ENCODE measurements around the gene NUP188. TPM values are rescaled to one million over a fixed set of nuclear protein-coding genes. Genes with fewer than 3 reads are reported as not detected.

NUP188 gene
- total and polyA plus RNA-seq, 8 donors = 10.8 to 20.8 (median 13.5) TPM

- DNase-seq (no peak), FAIRE-seq (no peak), ATAC-seq (no peak)
- WGBS, 2 donors = 61 to 70% methylated on average over 2 of the region's 2 CpGs
- intact Hi-C loops (cut with DNase I) = no loop called here
- peaks cover 27 to 44% (median 40%) of the 10 kb centered on the region in 3 donors for H3K4me1 ChIP-seq
- H3K36me3 ChIP-seq = no peaks in the 10 kb centered on the region
- no peak for TF ChIP-seq CTCF (IDR thresholded peaks at IDR 0.05)
- no peak overlapping the region for H3K4me3 ChIP-seq
- no peaks in the 10 kb centered on the region for H3K27me3 ChIP-seq
- H3K9me3 ChIP-seq = no peaks in the 10 kb centered on the region
- H3K27ac ChIP-seq = peak overlapping the region in 2 of 4 donors; percentile 86 to 89
Observed at GRCh38 chr9:128918921-128919320, 28.6 kb upstream of the NUP188 start.

- intact Hi-C loops (cut with DNase I) = loop anchor here in 1 of 3 donors (10.0 kb wide), 1 partner anchor 55 kb away; no protein-coding TSS in a partner anchor
Observed at GRCh38 chr9:128919402-128920089, 28.0 kb upstream of the NUP188 start.

GRCh38 chr9:128920381-128921058 is 27.0 kb upstream of the NUP188 start, which contains the start of gene PHYHD1:
TSS of gene PHYHD1 (plus strand) at chr9:128920982. CDS start at chr9:128922324, 1,342 bp downstream.
- ATAC-seq = peak in 1 of 4 donors; percentile 22
- intact Hi-C loops (cut with DNase I) = loop anchor here in 1 of 3 donors (10.0 kb wide), 1 partner anchor 56 kb away; no protein-coding TSS in a partner anchor
- H3K36me3 ChIP-seq = no peaks in the 10 kb centered on the region
- peak within 1 kb of the TSS; percentile 49 to 89 (median 80) for H3K27ac ChIP-seq
- DNase-seq = peak; percentile 62 to 82 (median 72)
- no peaks in the 10 kb centered on the region for H3K27me3 ChIP-seq
- no peak for FAIRE-seq
- WGBS, 2 donors = 37 to 39% methylated on average over 13 of the region's 13 CpGs
- no peak for TF ChIP-seq CTCF (IDR thresholded peaks at IDR 0.05)
- H3K9me3 ChIP-seq = no peaks in the 10 kb centered on the region
- H3K4me1 ChIP-seq = peaks cover 20 to 41% (median 40%) of the 10 kb centered on the region in 3 donors
- H3K4me3 ChIP-seq = peak within 1 kb of the TSS; percentile 32 to 66 (median 46)

More at GRCh38 chr9:128919402-128920089, 28.0 kb upstream of the NUP188 start:
- H3K4me3 ChIP-seq = no peak overlapping the region
- no peaks in the 10 kb centered on the region for H3K36me3 ChIP-seq
- no peak for TF ChIP-seq CTCF (IDR thresholded peaks at IDR 0.05)
- no peaks in the 10 kb centered on the region for H3K9me3 ChIP-seq
- H3K27me3 ChIP-seq = no peaks in the 10 kb centered on the region
- peak overlapping the region in 3 of 4 donors; percentile 11 to 89 (median 86) for H3K27ac ChIP-seq
- FAIRE-seq = no peak
- DNase-seq = peak in 3 of 6 donors; percentile 47 to 55 (median 52)
- peaks cover 27 to 44% (median 40%) of the 10 kb centered on the region in 3 donors for H3K4me1 ChIP-seq
- 52 to 54% methylated on average over 14 of the region's 14 CpGs for WGBS, 2 donors
- peak in 1 of 4 donors; percentile 8 for ATAC-seq

GRCh38 chr9:128921881-128922763 is 25.4 kb upstream of the NUP188 start:
- Histone ChIP-seq H3K27me3 (no peaks in the 10 kb centered on the region), H3K9me3 (no peaks in the 10 kb centered on the region), H3K4me3 (peak overlapping the region; percentile 32 to 66 (median 46)), H3K4me1 (peaks cover 15 to 27% (median 25%) of the 10 kb centered on the region in 3 donors), H3K27ac (peak overlapping the region; percentile 49 to 89 (median 80)), H3K36me3 (no peaks in the 10 kb centered on the region)
- FAIRE-seq (no peak), DNase-seq (peak in 5 of 6 donors; percentile 62 to 80 (median 72)), ATAC-seq (peak; percentile 51 to 78 (median 74))
- TF ChIP-seq CTCF (IDR thresholded peaks at IDR 0.05) = no peak
- intact Hi-C loops (cut with DNase I) = loop anchor here in 1 of 3 donors (10.0 kb wide), 1 partner anchor 57 kb away; no protein-coding TSS in a partner anchor
- WGBS, 2 donors = 6% methylated on average over 31 to 32 of the region's 32 CpGs
